Fibroblast of lung (primary cell): Measurements from ENCODE around the gene PHF14. TPM values are rescaled to one million over a fixed set of nuclear protein-coding genes. Genes with fewer than 3 reads are reported as not detected.

Source experiments
- DNase-seq, 2 donors: peaks; one replicate each; pipeline versions ENCODE4 v3.0.0 to v3.0.0-alpha.2; 2010; ENCODE audit warnings: low read depth in 2 of 2
- H2AFZ ChIP-seq: 2 replicates; pipeline ENCODE4 v1.5.1; 2012; ENCODE audit warnings: low read length, control low read depth, inconsistent platforms
- H3K27ac ChIP-seq: 2 replicates; pipeline ENCODE4 v1.5.1; 2011; ENCODE audit warnings: low read length, control low read depth; ENCODE audit not compliant: insufficient read depth
- H3K27me3 ChIP-seq: 2 replicates; pipeline ENCODE4 v1.5.1; 2011; ENCODE audit warnings: mild to moderate bottlenecking, low read length; ENCODE audit not compliant: control insufficient read depth, insufficient read depth
- H3K36me3 ChIP-seq: 2 replicates; pipeline ENCODE4 v1.5.1; 2011; ENCODE audit warnings: low read length; ENCODE audit not compliant: control insufficient read depth, insufficient read depth
- H3K4me1 ChIP-seq: 2 replicates; pipeline ENCODE4 v1.5.1; 2011; ENCODE audit warnings: low read length; ENCODE audit not compliant: control insufficient read depth, insufficient read depth; ENCODE audit errors: extremely low read depth
- H3K4me2 ChIP-seq: 2 replicates; pipeline ENCODE4 v1.5.1; 2011; ENCODE audit warnings: low read length, control low read depth; ENCODE audit not compliant: insufficient read depth; ENCODE audit errors: extremely low read depth
- H3K4me3 ChIP-seq, 4 experiments: fragments of 200-600 bp in 1 of 4; sonication (generic) in 1 of 4; replicated peaks in 1 of 4; 2 replicates each; pipeline ENCODE4 v1.5.1; 2011 to 2016; ENCODE audit warnings: low read length in 4 of 4, low read depth in 3 of 4, mild to moderate bottlenecking in 3 of 4, control low read depth in 2 of 4, inconsistent platforms in 1 of 4, mixed read lengths in 1 of 4; ENCODE audit not compliant: insufficient read depth in 1 of 4; ENCODE audit errors: control extremely low read depth in 1 of 4
- H3K79me2 ChIP-seq: 2 replicates; pipeline ENCODE4 v1.5.1; 2012; ENCODE audit warnings: mild to moderate bottlenecking, low read length, inconsistent platforms; ENCODE audit not compliant: control insufficient read depth, insufficient read depth
- H3K9ac ChIP-seq: 2 replicates; pipeline ENCODE4 v1.5.1; 2011; ENCODE audit warnings: mild to moderate bottlenecking, low read length, control low read depth; ENCODE audit not compliant: insufficient read depth
- H3K9me3 ChIP-seq: 2 replicates; pipeline ENCODE4 v1.5.1; 2012; ENCODE audit warnings: low read depth, low read length; ENCODE audit not compliant: control insufficient read depth, insufficient read depth
- H4K20me1 ChIP-seq: 2 replicates; pipeline ENCODE4 v1.5.1; 2011; ENCODE audit warnings: low read length; ENCODE audit not compliant: control insufficient read depth, insufficient read depth; ENCODE audit errors: extremely low read depth
- EZH2 ChIP-seq: IDR thresholded peaks from 2 replicates; pipeline ENCODE4 v1.5.1; 2012; ENCODE audit warnings: low read length, control low read depth, mild to moderate bottlenecking; ENCODE audit errors: missing control alignments
- polyA plus RNA-seq, 2 donors: library from polyadenylated mRNA; depleted of rRNA in 1 of 2; stranded (reverse) in 1 of 2; unstranded in 1 of 2; fragments of >200 nt; gene quantifications; 2 replicates each; pipeline ENCODE4 v1.2.1, GENCODE V29; 2011 to 2012; ENCODE audit warnings: missing spikeins in 1 of 2
- total RNA-seq: library from RNA; depleted of rRNA; stranded (reverse); fragments of >200 nt; gene quantifications from 2 replicates; pipeline ENCODE4 v1.2.1, GENCODE V29; 2014
- TF ChIP-seq, protein P1 (sequence below), 2 donors: IDR thresholded peaks in 1 of 2; conservative IDR thresholded peaks in 1 of 2; 1 replicate in 1 of 2; 2 replicates in 1 of 2; pipeline ENCODE4 v1.5.1; 2011 to 2012; ENCODE audit warnings: low read length in 2 of 2, control low read depth in 1 of 2, inconsistent platforms in 1 of 2, low read depth in 1 of 2, mild to moderate bottlenecking in 1 of 2

The PHF14 gene
- total and polyA plus RNA-seq, 2 donors (not counting 1 experiment from before 2014, with no cell fraction given), result 18.8 to 29.6 TPM

DNA sequence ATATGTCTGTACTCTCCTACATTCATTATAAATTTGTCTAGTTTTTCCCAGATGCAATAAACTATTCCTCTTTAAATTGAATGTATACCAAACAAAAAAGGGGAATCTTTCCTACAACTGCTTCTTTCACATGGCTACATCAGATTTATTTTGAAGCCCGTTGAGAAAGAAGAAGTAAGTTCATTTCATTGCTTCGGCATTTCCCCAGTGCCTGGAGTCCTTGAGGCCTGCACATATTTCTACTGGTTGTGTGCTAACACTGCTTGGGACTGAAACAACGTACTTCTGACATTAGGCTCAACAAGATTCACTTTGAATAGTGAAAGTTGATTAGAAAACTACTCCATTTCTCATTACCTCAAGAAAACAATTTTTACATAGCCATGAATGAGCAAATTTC lies 201.7 kb downstream of the PHF14 start:
- no peaks in the 10 kb centered on the region for H3K79me2 ChIP-seq
- H3K4me1 ChIP-seq, result no peaks in the 10 kb centered on the region
- no peaks in the 10 kb centered on the region for H3K27me3 ChIP-seq
- H3K4me3 ChIP-seq, result no peak overlapping the region
- no peak for DNase-seq
- H2AFZ ChIP-seq, result no peak overlapping the region
- no peaks in the 10 kb centered on the region for H3K36me3 ChIP-seq
- no peaks in the 10 kb centered on the region for H3K9me3 ChIP-seq
- no peak for TF ChIP-seq EZH2
- TF ChIP-seq, protein P1, sequence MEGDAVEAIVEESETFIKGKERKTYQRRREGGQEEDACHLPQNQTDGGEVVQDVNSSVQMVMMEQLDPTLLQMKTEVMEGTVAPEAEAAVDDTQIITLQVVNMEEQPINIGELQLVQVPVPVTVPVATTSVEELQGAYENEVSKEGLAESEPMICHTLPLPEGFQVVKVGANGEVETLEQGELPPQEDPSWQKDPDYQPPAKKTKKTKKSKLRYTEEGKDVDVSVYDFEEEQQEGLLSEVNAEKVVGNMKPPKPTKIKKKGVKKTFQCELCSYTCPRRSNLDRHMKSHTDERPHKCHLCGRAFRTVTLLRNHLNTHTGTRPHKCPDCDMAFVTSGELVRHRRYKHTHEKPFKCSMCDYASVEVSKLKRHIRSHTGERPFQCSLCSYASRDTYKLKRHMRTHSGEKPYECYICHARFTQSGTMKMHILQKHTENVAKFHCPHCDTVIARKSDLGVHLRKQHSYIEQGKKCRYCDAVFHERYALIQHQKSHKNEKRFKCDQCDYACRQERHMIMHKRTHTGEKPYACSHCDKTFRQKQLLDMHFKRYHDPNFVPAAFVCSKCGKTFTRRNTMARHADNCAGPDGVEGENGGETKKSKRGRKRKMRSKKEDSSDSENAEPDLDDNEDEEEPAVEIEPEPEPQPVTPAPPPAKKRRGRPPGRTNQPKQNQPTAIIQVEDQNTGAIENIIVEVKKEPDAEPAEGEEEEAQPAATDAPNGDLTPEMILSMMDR (conservative IDR thresholded peaks at IDR 0.05 in 1 of 2, IDR thresholded peaks at IDR 0.05 in 1 of 2; ENCODE audit: low read depth in 1 of 2, low read length in 2 of 2), result no peak
- H3K9ac ChIP-seq, result no peak overlapping the region
- no peak overlapping the region for H3K27ac ChIP-seq
- H3K4me2 ChIP-seq, result no peak overlapping the region
- H4K20me1 ChIP-seq, result no peaks in the 10 kb centered on the region

DNA sequence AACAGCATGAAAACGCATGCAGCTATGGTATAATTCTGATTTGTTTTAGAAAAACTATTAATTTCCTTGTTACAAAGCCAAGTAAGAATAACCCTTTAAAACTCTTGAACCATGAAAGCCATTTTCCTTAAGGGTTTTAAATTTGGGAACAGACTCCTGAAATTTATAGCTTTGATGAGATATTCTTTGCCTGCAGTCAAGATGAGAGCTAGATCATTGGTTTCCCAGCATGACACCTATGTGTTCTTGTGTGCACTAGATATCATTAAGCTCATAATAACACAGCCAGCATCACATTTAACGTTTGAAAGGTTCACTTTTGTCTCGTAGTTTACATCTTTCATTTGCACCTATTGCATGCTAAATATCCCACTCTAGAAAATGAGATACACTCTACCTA lies 202.2 kb downstream of the PHF14 start:
- Histone ChIP-seq H2AFZ (no peak overlapping the region), H3K27me3 (no peaks in the 10 kb centered on the region), H3K27ac (no peak overlapping the region), H3K4me2 (no peak overlapping the region), H3K9me3 (no peaks in the 10 kb centered on the region), H3K79me2 (no peaks in the 10 kb centered on the region), H3K4me1 (no peaks in the 10 kb centered on the region), H3K9ac (no peak overlapping the region), H4K20me1 (no peaks in the 10 kb centered on the region), H3K4me3 (no peak overlapping the region), H3K36me3 (no peaks in the 10 kb centered on the region)
- TF ChIP-seq, protein P1 (conservative IDR thresholded peaks at IDR 0.05 in 1 of 2, IDR thresholded peaks at IDR 0.05 in 1 of 2; ENCODE audit: low read depth in 1 of 2, low read length in 2 of 2), result no peak
- no peak for TF ChIP-seq EZH2
- no peak for DNase-seq

- no peaks in the 10 kb centered on the region for H3K9me3 ChIP-seq
- no peak overlapping the region for H3K27ac ChIP-seq
- no peak for DNase-seq
- H3K4me3 ChIP-seq, result no peak overlapping the region
- no peaks in the 10 kb centered on the region for H3K27me3 ChIP-seq
- no peaks in the 10 kb centered on the region for H3K79me2 ChIP-seq
- H4K20me1 ChIP-seq, result no peaks in the 10 kb centered on the region
- TF ChIP-seq EZH2, result no peak
- TF ChIP-seq, protein P1 (conservative IDR thresholded peaks at IDR 0.05 in 1 of 2, IDR thresholded peaks at IDR 0.05 in 1 of 2; ENCODE audit: low read depth in 1 of 2, low read length in 2 of 2), result no peak
- no peak overlapping the region for H2AFZ ChIP-seq
- no peaks in the 10 kb centered on the region for H3K36me3 ChIP-seq
- H3K4me2 ChIP-seq, result no peak overlapping the region
- H3K4me1 ChIP-seq, result no peaks in the 10 kb centered on the region
- H3K9ac ChIP-seq, result no peak overlapping the region
These were observed 203.4 kb downstream of the PHF14 start for GRCh38 chr7:11176985-11177555.
